Ascending aorta (tissue), 2 donors: ENCODE results near the gene LIAS. TPM values are rescaled to one million over a fixed set of nuclear protein-coding genes. Genes with fewer than 3 reads are reported as not detected.

Experiments
- DNase-seq, 2 donors: peaks; one replicate each; pipeline ENCODE4 v3.0.0-alpha.2; 2019; ENCODE audit warnings: low spot score in 2 of 2
- H3K27ac ChIP-seq, 2 donors: fragments of 200-600 bp; sonication (generic); one replicate each; pipeline ENCODE4 v1.5.1; 2016 to 2017; ENCODE audit warnings: mild to moderate bottlenecking in 1 of 2
- H3K27me3 ChIP-seq: fragments of 200-600 bp; sonication (generic); one replicate; pipeline ENCODE4 v1.5.1; 2017
- H3K36me3 ChIP-seq, 2 donors: fragments of 200-600 bp; sonication (generic); one replicate each; pipeline ENCODE4 v1.5.1; 2016
- H3K4me1 ChIP-seq, 2 donors: fragments of 200-600 bp; sonication (generic); one replicate each; pipeline ENCODE4 v1.5.1; 2016 to 2017; ENCODE audit warnings: mild to moderate bottlenecking in 1 of 2
- H3K4me3 ChIP-seq, 2 donors: fragments of 200-600 bp; sonication (generic); one replicate each; pipeline ENCODE4 v1.5.1; 2016 to 2017; ENCODE audit warnings: mild to moderate bottlenecking in 1 of 2
- H3K9me3 ChIP-seq, 2 donors: fragments of 200-600 bp; sonication (generic); one replicate each; pipeline ENCODE4 v1.5.1; 2016
- CTCF ChIP-seq, 3 experiments: fragments of 200-600 bp in 2 of 3; fragments of 450-650 bp in 1 of 3; sonication (generic) in 2 of 3; IDR thresholded peaks; one replicate each; pipeline ENCODE4 v1.5.1; 2016 to 2019; ENCODE audit warnings: antibody characterized with exemption in 3 of 3, mild to moderate bottlenecking in 1 of 3, moderate library complexity in 1 of 3
- intact Hi-C: fragments of 100-400 bp; cut with DNase I; formaldehyde crosslinking; loops from one replicate; pipeline ENCODE4 v1.15.1; 2023
- total RNA-seq: library from RNA; depleted of rRNA; stranded (reverse); fragments of >200 nt; gene quantifications from one replicate; pipeline ENCODE4 v1.1.0, GENCODE V29; 2016

LIAS gene
- total RNA-seq, 1 donor from 2014 or later = 2.9 TPM

GRCh38 chr4:39451423-39452023, 7.3 kb upstream of the LIAS start:
- DNase-seq = no peak
- intact Hi-C loops = no loop called here
- Histone ChIP-seq H3K27me3 (no peaks in the 10 kb centered on the region), H3K27ac (no peak overlapping the region), H3K4me3 (no peak overlapping the region), H3K36me3 (peaks cover 49 to 54% of the 10 kb centered on the region in 2 donors), H3K4me1 (peaks cover 0 to 6% of the 10 kb centered on the region in 2 donors), H3K9me3 (no peaks in the 10 kb centered on the region)
- TF ChIP-seq CTCF (IDR thresholded peaks at IDR 0.05) = no peak

GRCh38 chr4:39452153-39452859, 6.5 kb upstream of the LIAS start:
- DNase-seq = no peak
- Histone ChIP-seq H3K27ac (no peak overlapping the region), H3K27me3 (no peaks in the 10 kb centered on the region), H3K4me3 (no peak overlapping the region), H3K36me3 (peaks cover 55 to 62% of the 10 kb centered on the region in 2 donors), H3K9me3 (no peaks in the 10 kb centered on the region), H3K4me1 (peaks cover 2 to 11% of the 10 kb centered on the region in 2 donors)
- intact Hi-C loops = no loop called here
- no peak for TF ChIP-seq CTCF (IDR thresholded peaks at IDR 0.05)

GRCh38 chr4:39452860-39453587, 5.8 kb upstream of the LIAS start:
- Histone ChIP-seq H3K36me3 (peaks cover 55 to 66% of the 10 kb centered on the region in 2 donors), H3K4me1 (peaks cover 2 to 13% of the 10 kb centered on the region in 2 donors), H3K27ac (no peak overlapping the region), H3K9me3 (no peaks in the 10 kb centered on the region), H3K4me3 (no peak overlapping the region), H3K27me3 (no peaks in the 10 kb centered on the region)
- intact Hi-C loops = no loop called here
- TF ChIP-seq CTCF (IDR thresholded peaks at IDR 0.05) = no peak
- no peak for DNase-seq

DNA sequence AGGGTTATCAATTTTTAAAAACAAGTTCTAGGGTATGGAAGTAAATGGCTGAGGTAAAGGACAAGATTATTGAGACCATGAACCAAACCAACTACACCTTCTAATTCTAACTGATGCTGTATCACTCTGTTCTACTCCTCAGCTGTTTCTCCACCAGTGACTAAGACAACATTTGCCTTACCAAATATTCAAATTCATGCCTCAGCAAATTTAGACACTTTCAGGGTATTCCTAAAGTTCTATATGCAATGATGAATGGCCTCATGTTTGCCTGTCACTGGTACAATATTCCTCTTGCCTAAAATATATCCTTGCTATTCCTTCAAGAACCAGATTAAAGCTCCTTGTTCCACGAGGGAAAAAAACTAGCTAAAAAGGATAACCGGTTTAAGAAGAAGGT, 5.1 kb upstream of the LIAS start:
- intact Hi-C loops = no loop called here
- H3K4me1 ChIP-seq = peaks cover 2 to 13% of the 10 kb centered on the region in 2 donors
- no peak for DNase-seq
- H3K27me3 ChIP-seq = no peaks in the 10 kb centered on the region
- peaks cover 55 to 66% of the 10 kb centered on the region in 2 donors for H3K36me3 ChIP-seq
- H3K4me3 ChIP-seq = no peak overlapping the region
- H3K27ac ChIP-seq = no peak overlapping the region
- no peaks in the 10 kb centered on the region for H3K9me3 ChIP-seq
- TF ChIP-seq CTCF (IDR thresholded peaks at IDR 0.05) = no peak

GRCh38 chr4:39455486-39455885, 3.4 kb upstream of the LIAS start:
- Histone ChIP-seq H3K9me3 (no peaks in the 10 kb centered on the region), H3K36me3 (peaks cover 55 to 66% of the 10 kb centered on the region in 2 donors), H3K27ac (no peak overlapping the region), H3K27me3 (no peaks in the 10 kb centered on the region), H3K4me1 (peaks cover 2 to 16% of the 10 kb centered on the region in 2 donors), H3K4me3 (no peak overlapping the region)
- no peak for DNase-seq
- TF ChIP-seq CTCF (IDR thresholded peaks at IDR 0.05) = no peak
- intact Hi-C loops = loop anchor here (5.0 kb wide), 3 partner anchors 522 to 1768 kb away; partner anchors contain the start of genes KLF3, PDS5A and RELL1
